Mesenchymal stem cell (in vitro differentiated cells and primary cell): ENCODE results near the gene MACROD2.

ENCODE experiments used
- DNase-seq: peaks from one replicate; pipeline ENCODE4 v3.0.0-alpha.2; 2013
- H2AFZ ChIP-seq: one replicate; pipeline ENCODE4 v1.6.1; 2013; ENCODE audit warnings: low read depth, mild to moderate bottlenecking, control low read depth, inconsistent platforms, low read length, moderate library complexity
- H2AK5ac ChIP-seq: 2 replicates; pipeline ENCODE4 v1.6.1; 2013; ENCODE audit warnings: low read length, moderate library complexity, mild to moderate bottlenecking, inconsistent platforms; ENCODE audit not compliant: severe bottlenecking
- H2BK120ac ChIP-seq: one replicate; pipeline ENCODE4 v1.6.1; 2013; ENCODE audit warnings: low read depth, mild to moderate bottlenecking, inconsistent platforms, low read length, moderate library complexity
- H2BK12ac ChIP-seq, 2 experiments: one replicate each; pipeline ENCODE4 v1.6.1; 2013; ENCODE audit warnings: inconsistent platforms in 2 of 2, low read length in 2 of 2, mild to moderate bottlenecking in 2 of 2, moderate library complexity in 2 of 2, control low read depth in 1 of 2
- H2BK15ac ChIP-seq: one replicate; pipeline ENCODE4 v1.6.1; 2013; ENCODE audit warnings: mild to moderate bottlenecking, low read depth, inconsistent platforms; ENCODE audit not compliant: poor library complexity, severe bottlenecking
- H2BK5ac ChIP-seq: 2 replicates; pipeline ENCODE4 v1.6.1; 2013; ENCODE audit warnings: low read depth, mild to moderate bottlenecking, low read length, control low read depth, inconsistent platforms; ENCODE audit not compliant: poor library complexity, severe bottlenecking
- H3K14ac ChIP-seq, 2 experiments: one replicate each; pipeline ENCODE4 v1.6.1; 2013; ENCODE audit warnings: inconsistent platforms in 2 of 2, low read length in 2 of 2, control low read depth in 1 of 2, mild to moderate bottlenecking in 1 of 2, moderate library complexity in 1 of 2
- H3K18ac ChIP-seq, 2 experiments: one replicate each; pipeline ENCODE4 v1.6.1; 2013; ENCODE audit warnings: inconsistent platforms in 2 of 2, low read length in 2 of 2, control low read depth in 1 of 2, low read depth in 1 of 2, mild to moderate bottlenecking in 1 of 2
- H3K23ac ChIP-seq, 2 experiments: one replicate each; pipeline ENCODE4 v1.6.1; 2013; ENCODE audit warnings: inconsistent platforms in 2 of 2, low read length in 2 of 2, mild to moderate bottlenecking in 2 of 2, moderate library complexity in 2 of 2, control low read depth in 1 of 2
- H3K27ac ChIP-seq: 2 replicates; pipeline ENCODE4 v1.5.1; 2013; ENCODE audit warnings: mild to moderate bottlenecking, moderate library complexity, low read length, control low read depth, inconsistent platforms; ENCODE audit not compliant: poor library complexity, severe bottlenecking
- H3K27me3 ChIP-seq, 2 experiments: 2 replicates each; pipeline versions ENCODE4 v1.6.1 to v1.7.0; 2013; ENCODE audit warnings: low read length in 2 of 2, mild to moderate bottlenecking in 2 of 2, moderate library complexity in 2 of 2, control low read depth in 1 of 2, inconsistent platforms in 1 of 2; ENCODE audit not compliant: control insufficient read depth in 1 of 2, insufficient read depth in 1 of 2
- H3K36me3 ChIP-seq, 2 experiments: 2 replicates each; pipeline versions ENCODE4 v1.6.1 to v1.7.0; 2013; ENCODE audit warnings: low read length in 2 of 2, control low read depth in 1 of 2, inconsistent platforms in 1 of 2, low read depth in 1 of 2, mild to moderate bottlenecking in 1 of 2; ENCODE audit not compliant: insufficient read depth in 2 of 2, control insufficient read depth in 1 of 2
- H3K4ac ChIP-seq, 2 experiments: one replicate each; pipeline ENCODE4 v1.6.1; 2013; ENCODE audit warnings: inconsistent platforms in 2 of 2, low read length in 2 of 2, mild to moderate bottlenecking in 2 of 2, moderate library complexity in 2 of 2, control low read depth in 1 of 2, low read depth in 1 of 2
- H3K4me1 ChIP-seq: 2 replicates; pipeline ENCODE4 v1.6.1; 2013; ENCODE audit warnings: low read depth, low read length, control low read depth; ENCODE audit not compliant: control insufficient read depth, insufficient read depth
- H3K4me2 ChIP-seq: 2 replicates; pipeline ENCODE4 v1.6.1; 2013; ENCODE audit warnings: low read length, mild to moderate bottlenecking, inconsistent platforms; ENCODE audit not compliant: poor library complexity, severe bottlenecking
- H3K4me3 ChIP-seq, 2 experiments: 2 replicates each; pipeline versions ENCODE4 v1.5.1 to v1.7.0; 2013; ENCODE audit warnings: low read length in 2 of 2, mild to moderate bottlenecking in 2 of 2, control low read depth in 1 of 2, low read depth in 1 of 2; ENCODE audit not compliant: insufficient read depth in 1 of 2
- H3K79me1 ChIP-seq: replicated peaks from 2 replicates; pipeline ENCODE4 v1.6.1; 2013; ENCODE audit warnings: mild to moderate bottlenecking, control low read depth, low read length, inconsistent platforms; ENCODE audit not compliant: poor library complexity, severe bottlenecking
- H3K9ac ChIP-seq: 2 replicates; pipeline ENCODE4 v1.7.0; 2013; ENCODE audit warnings: mild to moderate bottlenecking, low read length, moderate library complexity
- H3K9me3 ChIP-seq: 2 replicates; pipeline ENCODE4 v1.7.0; 2013; ENCODE audit warnings: mild to moderate bottlenecking, low read length; ENCODE audit not compliant: control insufficient read depth
- H4K8ac ChIP-seq: one replicate; pipeline ENCODE4 v1.6.1; 2013; ENCODE audit warnings: inconsistent platforms, mild to moderate bottlenecking, low read length, moderate library complexity
- H4K91ac ChIP-seq: one replicate; pipeline ENCODE4 v1.6.1; 2013; ENCODE audit warnings: mild to moderate bottlenecking, low read length, inconsistent platforms
- WGBS: methylation state at CpG from one replicate; pipeline ENCODE4 v1.1.7; 2013; ENCODE audit warnings: mixed read lengths; 5-methylcytosine and 5-hydroxymethylcytosine counted together

Gene MACROD2

GRCh38 chr20:14489544-14489943 is 494.2 kb downstream of the MACROD2 start:
- no peak overlapping the region for H3K9ac ChIP-seq
- no peak overlapping the region for H3K14ac ChIP-seq
- H2BK15ac ChIP-seq, result no peak overlapping the region
- H3K4me3 ChIP-seq, result no peak overlapping the region
- no peaks in the 10 kb centered on the region for H3K9me3 ChIP-seq
- H4K91ac ChIP-seq, result no peak overlapping the region
- WGBS, result 100% methylated on average over 1 of the region's 2 CpGs
- no peak overlapping the region for H3K4ac ChIP-seq
- H3K23ac ChIP-seq, result no peak overlapping the region
- no peak for DNase-seq
- no peak overlapping the region for H2AFZ ChIP-seq
- H2AK5ac ChIP-seq, result no peak overlapping the region
- no peak overlapping the region for H4K8ac ChIP-seq
- no peak overlapping the region for H2BK120ac ChIP-seq
- no peaks in the 10 kb centered on the region for H3K27me3 ChIP-seq
- no peak overlapping the region for H3K27ac ChIP-seq
- H3K18ac ChIP-seq, result no peak overlapping the region
- H2BK5ac ChIP-seq, result no peak overlapping the region
- H3K4me1 ChIP-seq, result no peaks in the 10 kb centered on the region
- H3K36me3 ChIP-seq, result no peaks in the 10 kb centered on the region
- no peaks in the 10 kb centered on the region for H3K79me1 ChIP-seq
- no peak overlapping the region for H3K4me2 ChIP-seq
- H2BK12ac ChIP-seq, result no peak overlapping the region

DNA sequence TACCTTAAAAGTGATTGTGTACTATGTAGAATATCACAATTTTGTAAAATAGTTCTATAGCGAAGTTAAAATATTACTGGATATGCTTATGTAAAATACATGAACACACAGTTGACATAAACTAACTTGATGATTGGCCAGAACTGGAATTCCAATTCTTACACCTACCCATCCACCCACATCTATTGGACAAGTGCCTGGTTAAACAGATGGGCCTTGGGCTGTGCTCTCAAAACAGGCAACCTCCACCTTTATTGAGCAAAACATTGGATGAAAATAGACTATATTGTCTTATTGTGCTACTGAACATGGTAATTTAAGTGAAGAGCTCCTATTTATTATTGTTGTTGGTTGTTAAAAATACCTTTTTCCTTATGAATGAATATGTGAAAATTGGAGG is 496.1 kb downstream of the MACROD2 start:
- Histone ChIP-seq H2BK12ac (no peak overlapping the region), H3K27ac (no peak overlapping the region), H2BK5ac (no peak overlapping the region), H2BK120ac (no peak overlapping the region), H3K9me3 (no peaks in the 10 kb centered on the region), H3K4me2 (no peak overlapping the region), H3K27me3 (no peaks in the 10 kb centered on the region), H3K23ac (no peak overlapping the region), H3K4me1 (no peaks in the 10 kb centered on the region), H2BK15ac (no peak overlapping the region), H3K4me3 (no peak overlapping the region), H4K8ac (no peak overlapping the region), H3K18ac (no peak overlapping the region), H2AFZ (no peak overlapping the region), H3K9ac (no peak overlapping the region), H4K91ac (no peak overlapping the region), H2AK5ac (no peak overlapping the region), H3K14ac (no peak overlapping the region), H3K79me1 (no peaks in the 10 kb centered on the region), H3K4ac (no peak overlapping the region), H3K36me3 (no peaks in the 10 kb centered on the region)
- WGBS, result no CpG with 5 or more reads among the region's 1 CpG
- DNase-seq, result no peak

GRCh38 chr20:14493408-14493807 is 498.1 kb downstream of the MACROD2 start:
- Histone ChIP-seq H2BK5ac (no peak overlapping the region), H3K27me3 (no peaks in the 10 kb centered on the region), H3K36me3 (no peaks in the 10 kb centered on the region), H3K4me1 (peaks cover 2% of the 10 kb centered on the region), H3K4me3 (no peak overlapping the region), H2BK15ac (no peak overlapping the region), H3K9me3 (no peaks in the 10 kb centered on the region), H3K27ac (no peak overlapping the region), H2BK12ac (no peak overlapping the region), H4K8ac (no peak overlapping the region), H3K14ac (no peak overlapping the region), H3K79me1 (no peaks in the 10 kb centered on the region), H3K4me2 (no peak overlapping the region), H2AK5ac (no peak overlapping the region), H4K91ac (no peak overlapping the region), H3K9ac (no peak overlapping the region), H2BK120ac (no peak overlapping the region), H3K4ac (no peak overlapping the region), H3K23ac (no peak overlapping the region), H2AFZ (no peak overlapping the region), H3K18ac (no peak overlapping the region)
- no CpG with 5 or more reads among the region's 1 CpG for WGBS
- no peak for DNase-seq

DNA sequence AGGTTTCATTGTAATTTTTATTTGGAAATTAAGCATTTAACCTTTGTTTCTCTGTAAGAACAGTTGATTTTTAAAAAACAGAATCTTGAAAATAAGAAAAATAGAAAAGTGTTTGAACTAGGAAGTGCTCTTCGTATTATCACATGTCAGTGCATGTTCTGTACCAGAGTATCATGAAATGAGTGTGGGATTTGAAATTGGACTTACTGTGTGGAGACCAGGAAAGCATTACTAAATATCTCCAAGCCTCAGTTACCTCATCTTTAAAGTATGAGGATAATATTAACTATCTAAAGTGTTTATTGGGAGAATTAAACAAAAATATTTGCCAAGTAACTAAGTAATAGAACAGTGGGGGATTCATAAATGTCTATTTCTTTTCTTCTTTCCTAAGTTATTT is 499.0 kb downstream of the MACROD2 start:
- WGBS, result 85% methylated on average over 1 of the region's 1 CpG
- Histone ChIP-seq H4K8ac (no peak overlapping the region), H3K23ac (no peak overlapping the region), H4K91ac (no peak overlapping the region), H3K27ac (no peak overlapping the region), H3K4ac (no peak overlapping the region), H2BK12ac (no peak overlapping the region), H3K79me1 (no peaks in the 10 kb centered on the region), H3K27me3 (no peaks in the 10 kb centered on the region), H3K18ac (no peak overlapping the region), H2BK5ac (no peak overlapping the region), H2BK120ac (no peak overlapping the region), H3K9me3 (no peaks in the 10 kb centered on the region), H3K4me1 (peaks cover 6% of the 10 kb centered on the region), H3K9ac (no peak overlapping the region), H2BK15ac (no peak overlapping the region), H2AFZ (no peak overlapping the region), H3K36me3 (no peaks in the 10 kb centered on the region), H3K14ac (no peak overlapping the region), H2AK5ac (no peak overlapping the region), H3K4me2 (no peak overlapping the region), H3K4me3 (no peak overlapping the region)
- no peak for DNase-seq
